ENCODE data around the gene MADCAM1. TPM values are rescaled to one million over a fixed set of nuclear protein-coding genes. Genes with fewer than 3 reads are reported as not detected.

Gene MADCAM1
- total and polyA plus RNA-seq, 10 of the 15 experiments (the other 5 are each of a cell fraction or from before 2014, with no cell fraction given): 0.06 to 0.32 (median 0.31) TPM; not detected in 5

- no peak for FAIRE-seq
- ATAC-seq: no peak
- POLR2A ChIA-PET: no interaction called here
- 75% methylated on average over 9 of the region's 10 CpGs for WGBS (ENCODE audit: insufficient coverage, insufficient replicate concordance, low lambda C conversion rate, missing lambda C conversion rate)
- H3K9ac ChIP-seq (ENCODE audit: control insufficient read depth, insufficient read depth, low read length): no peak overlapping the region
- BruUV-seq (replicated peaks): no TSS peak
- in situ Hi-C loops (cut with MboI) (no loop called here), intact Hi-C loops (cut with micrococcal nuclease; ENCODE audit: unreplicated experiment) (no loop called here)
- H3K27ac ChIP-seq (ENCODE audit: control insufficient read depth, insufficient read depth): no peak overlapping the region
- SMC1A ChIA-PET (ENCODE audit: uncharacterized antibody, unreplicated experiment): no interaction called here
- no peaks in the 10 kb centered on the region for H3K79me2 ChIP-seq (ENCODE audit: control insufficient read depth, insufficient read depth, low read length)
- H4K20me1 ChIP-seq (ENCODE audit: control insufficient read depth, insufficient read depth): no peaks in the 10 kb centered on the region
- TF ChIP-seq RAD51 (IDR thresholded peaks at IDR 0.05) (no peak), ASH2L (IDR thresholded peaks at IDR 0.05; ENCODE audit: borderline replicate concordance, low read depth) (no peak), GATAD2B (conservative IDR thresholded peaks at IDR 0.05; ENCODE audit: low read depth) (no peak), RCOR1 (conservative IDR thresholded peaks at IDR 0.05; ENCODE audit: low read depth, low read length) (no peak), CBX3 (IDR thresholded peaks at IDR 0.05; ENCODE audit: borderline replicate concordance, low read depth) (no peak), CBFB (IDR thresholded peaks at IDR 0.05; ENCODE audit: low read depth) (no peak), TCF12 (IDR thresholded peaks at IDR 0.05; ENCODE audit: low read depth, low read length) (no peak), ETV6 (conservative IDR thresholded peaks at IDR 0.05 in 1 of 2, IDR thresholded peaks at IDR 0.05 in 1 of 2; ENCODE audit: borderline replicate concordance in 1 of 2, low read depth in 1 of 2) (no peak), PAX5 (IDR thresholded peaks at IDR 0.05; ENCODE audit: borderline replicate concordance, low read depth, low read length) (no peak), IKZF2 (IDR thresholded peaks at IDR 0.05) (no peak), GABPA (IDR thresholded peaks at IDR 0.05; ENCODE audit: low read depth) (no peak), NKRF (conservative IDR thresholded peaks at IDR 0.05) (no peak), EZH2 (IDR thresholded peaks at IDR 0.05; ENCODE audit: borderline replicate concordance, control insufficient read depth, low read depth, low read length) (no peak), KAT2A (conservative IDR thresholded peaks at IDR 0.05; ENCODE audit: control insufficient read depth, low read depth, low read length) (no peak)
- no peak overlapping the region for H2AFZ ChIP-seq (ENCODE audit: control insufficient read depth, low read depth, low read length)
- no peaks in the 10 kb centered on the region; a peak in 1 of 4 replicates for H3K27me3 ChIP-seq (replicated peaks in 1 of 2; ENCODE audit: control insufficient read depth in 2 of 2, insufficient read depth in 2 of 2, low read length in 1 of 2)
- H3K9me3 ChIP-seq (replicated peaks; ENCODE audit: control insufficient read depth, insufficient read depth, low read length): no peaks in the 10 kb centered on the region; the same call in 2 of the 3 replicates
- no peaks in the 10 kb centered on the region for H3K36me3 ChIP-seq (ENCODE audit: control insufficient read depth in 2 of 2, insufficient read depth in 2 of 2, low read length in 1 of 2)
- CTCF ChIA-PET: interaction anchor here (1.3 to 2.8 kb wide), 2 partner anchors 10 to 11 kb away, joined by 4 to 12 read pairs; no protein-coding TSS in a partner anchor
- no peak overlapping the region for H3K4me2 ChIP-seq (ENCODE audit: control insufficient read depth, insufficient read depth)
- no peaks in the 10 kb centered on the region for H3K4me1 ChIP-seq (ENCODE audit: control insufficient read depth, insufficient read depth, low read length)
- RAD21 ChIA-PET (ENCODE audit: unreplicated experiment): no interaction called here
- no peak for DNase-seq (ENCODE audit: low read depth, low spot score)
- no peak overlapping the region for H3K4me3 ChIP-seq
These were observed 1.2 kb upstream of the MADCAM1 start for GRCh38 chr19:495081-495401.
